PC-9 (cell line): Measurements from ENCODE around the gene MMP17.

Experiments
- EZH2 ChIP-seq: fragments of 200-600 bp; sonication (generic); IDR thresholded peaks from 2 replicates; pipeline ENCODE4 v1.8.0; 2017; ENCODE audit warnings: antibody characterized with exemption, low read depth
- TF ChIP-seq, protein P1 (sequence below): fragments of 200-600 bp; sonication (generic); conservative IDR thresholded peaks from 2 replicates; pipeline ENCODE4 v1.6.1; 2017; ENCODE audit warnings: mixed run types, antibody characterized with exemption, mild to moderate bottlenecking, moderate library complexity

DNA sequence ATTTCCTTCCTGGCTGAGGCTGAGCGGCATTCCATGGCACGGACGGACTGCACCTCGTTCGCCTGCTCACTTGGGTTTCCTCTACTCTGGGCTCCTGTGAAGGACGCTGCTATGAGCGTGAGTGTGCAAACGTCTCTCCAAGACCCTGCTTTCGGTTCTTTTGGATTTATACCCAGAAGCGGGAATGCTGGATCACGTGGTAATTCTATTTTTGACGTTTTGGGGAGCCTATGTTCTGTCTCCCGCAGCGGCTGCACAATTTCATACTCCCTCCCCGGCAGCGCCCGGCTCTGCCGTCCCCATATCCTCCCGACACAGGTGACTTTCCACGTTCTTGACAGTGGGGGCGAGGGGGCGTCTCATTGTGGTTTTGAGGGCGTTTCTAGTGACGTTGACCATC, 20.6 kb downstream of the MMP17 start:
- TF ChIP-seq, protein P1, sequence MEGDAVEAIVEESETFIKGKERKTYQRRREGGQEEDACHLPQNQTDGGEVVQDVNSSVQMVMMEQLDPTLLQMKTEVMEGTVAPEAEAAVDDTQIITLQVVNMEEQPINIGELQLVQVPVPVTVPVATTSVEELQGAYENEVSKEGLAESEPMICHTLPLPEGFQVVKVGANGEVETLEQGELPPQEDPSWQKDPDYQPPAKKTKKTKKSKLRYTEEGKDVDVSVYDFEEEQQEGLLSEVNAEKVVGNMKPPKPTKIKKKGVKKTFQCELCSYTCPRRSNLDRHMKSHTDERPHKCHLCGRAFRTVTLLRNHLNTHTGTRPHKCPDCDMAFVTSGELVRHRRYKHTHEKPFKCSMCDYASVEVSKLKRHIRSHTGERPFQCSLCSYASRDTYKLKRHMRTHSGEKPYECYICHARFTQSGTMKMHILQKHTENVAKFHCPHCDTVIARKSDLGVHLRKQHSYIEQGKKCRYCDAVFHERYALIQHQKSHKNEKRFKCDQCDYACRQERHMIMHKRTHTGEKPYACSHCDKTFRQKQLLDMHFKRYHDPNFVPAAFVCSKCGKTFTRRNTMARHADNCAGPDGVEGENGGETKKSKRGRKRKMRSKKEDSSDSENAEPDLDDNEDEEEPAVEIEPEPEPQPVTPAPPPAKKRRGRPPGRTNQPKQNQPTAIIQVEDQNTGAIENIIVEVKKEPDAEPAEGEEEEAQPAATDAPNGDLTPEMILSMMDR, result no peak
- no peak for TF ChIP-seq EZH2
